Mucosa of rectum (tissue), 2 donors: ENCODE measurements around the gene NHEJ1.

ENCODE experiments used
- H3K27ac ChIP-seq, 2 donors: one replicate each; pipeline ENCODE4 v1.7.0; 2013; ENCODE audit warnings: inconsistent platforms in 2 of 2, low read depth in 2 of 2, low read length in 2 of 2
- H3K27me3 ChIP-seq, 2 donors: one replicate each; pipeline ENCODE4 v1.7.0; 2013; ENCODE audit warnings: low read length in 2 of 2; ENCODE audit not compliant: control insufficient read depth in 2 of 2, insufficient read depth in 2 of 2
- H3K36me3 ChIP-seq, 2 donors: one replicate each; pipeline ENCODE4 v1.7.0; 2013; ENCODE audit warnings: low read length in 2 of 2; ENCODE audit not compliant: control insufficient read depth in 2 of 2, insufficient read depth in 2 of 2
- H3K4me1 ChIP-seq, 2 donors: one replicate each; pipeline ENCODE4 v1.7.0; 2013; ENCODE audit warnings: low read length in 2 of 2, mild to moderate bottlenecking in 1 of 2; ENCODE audit not compliant: control insufficient read depth in 2 of 2, insufficient read depth in 2 of 2
- H3K4me3 ChIP-seq, 2 donors: one replicate each; pipeline ENCODE4 v1.7.0; 2013; ENCODE audit warnings: low read length in 2 of 2
- H3K9ac ChIP-seq, 2 donors: one replicate each; pipeline ENCODE4 v1.7.0; 2013; ENCODE audit warnings: low read length in 2 of 2, low read depth in 1 of 2, mild to moderate bottlenecking in 1 of 2
- H3K9me3 ChIP-seq, 2 donors: one replicate each; pipeline ENCODE4 v1.7.0; 2013; ENCODE audit warnings: low read length in 2 of 2; ENCODE audit not compliant: control insufficient read depth in 2 of 2
- donor health status: healthy.
- donor health status: Normal muscosa, but diverticular disease.

NHEJ1 gene

GRCh38 chr2:219124381-219125110 is 36.1 kb downstream of the NHEJ1 start:
- Histone ChIP-seq H3K4me1 (peaks cover 37 to 62% of the 10 kb centered on the region in 2 donors), H3K9me3 (no peaks in the 10 kb centered on the region), H3K27me3 (no peaks in the 10 kb centered on the region), H3K36me3 (no peaks in the 10 kb centered on the region), H3K9ac (peak overlapping the region; percentile 63 to 77), H3K4me3 (peak overlapping the region; percentile 54), H3K27ac (peak overlapping the region; percentile 93 to 94)

- peak overlapping the region; percentile 54 for H3K4me3 ChIP-seq
- no peaks in the 10 kb centered on the region for H3K27me3 ChIP-seq
- H3K36me3 ChIP-seq = no peaks in the 10 kb centered on the region
- no peaks in the 10 kb centered on the region for H3K9me3 ChIP-seq
- H3K9ac ChIP-seq = peak overlapping the region; percentile 71 to 77
- H3K27ac ChIP-seq = peak overlapping the region; percentile 93 to 94
- peaks cover 42 to 70% of the 10 kb centered on the region in 2 donors for H3K4me1 ChIP-seq
Measured at GRCh38 chr2:219123356-219124135, 37.1 kb downstream of the NHEJ1 start.

GRCh38 chr2:219122202-219122980 is 38.2 kb downstream of the NHEJ1 start:
- no peaks in the 10 kb centered on the region for H3K9me3 ChIP-seq
- H3K36me3 ChIP-seq = no peaks in the 10 kb centered on the region
- H3K27ac ChIP-seq = peak overlapping the region; percentile 93 to 94
- H3K9ac ChIP-seq = peak overlapping the region; percentile 47 to 77
- no peaks in the 10 kb centered on the region for H3K27me3 ChIP-seq
- H3K4me1 ChIP-seq = peaks cover 44 to 71% of the 10 kb centered on the region in 2 donors
- H3K4me3 ChIP-seq = peak overlapping the region in 1 of 2 donors; percentile 45

- no peak overlapping the region for H3K27ac ChIP-seq
- H3K27me3 ChIP-seq = no peaks in the 10 kb centered on the region
- H3K9me3 ChIP-seq = no peaks in the 10 kb centered on the region
- peaks cover 35 to 70% of the 10 kb centered on the region in 2 donors for H3K4me1 ChIP-seq
- no peaks in the 10 kb centered on the region for H3K36me3 ChIP-seq
- H3K4me3 ChIP-seq = no peak overlapping the region
- H3K9ac ChIP-seq = no peak overlapping the region
Measured at GRCh38 chr2:219120082-219120481, 40.5 kb downstream of the NHEJ1 start.

GRCh38 chr2:219119422-219120043 is 41.1 kb downstream of the NHEJ1 start:
- Histone ChIP-seq H3K27me3 (no peaks in the 10 kb centered on the region), H3K4me1 (peaks cover 35 to 69% of the 10 kb centered on the region in 2 donors), H3K36me3 (no peaks in the 10 kb centered on the region), H3K27ac (peak overlapping the region in 1 of 2 donors; percentile 82), H3K9me3 (no peaks in the 10 kb centered on the region), H3K4me3 (no peak overlapping the region), H3K9ac (no peak overlapping the region)

- Histone ChIP-seq H3K27me3 (no peaks in the 10 kb centered on the region), H3K4me3 (peak overlapping the region; percentile 26 to 32), H3K9me3 (no peaks in the 10 kb centered on the region), H3K9ac (peak overlapping the region; percentile 34 to 57), H3K36me3 (no peaks in the 10 kb centered on the region), H3K4me1 (peaks cover 44 to 66% of the 10 kb centered on the region in 2 donors), H3K27ac (peak overlapping the region; percentile 75 to 82)
Measured at GRCh38 chr2:219118504-219118903, 42.1 kb downstream of the NHEJ1 start.

- H3K36me3 ChIP-seq = no peaks in the 10 kb centered on the region
- no peaks in the 10 kb centered on the region for H3K27me3 ChIP-seq
- peak overlapping the region; percentile 77 to 82 for H3K27ac ChIP-seq
- H3K4me3 ChIP-seq = no peak overlapping the region
- peaks cover 46 to 64% of the 10 kb centered on the region in 2 donors for H3K4me1 ChIP-seq
- no peaks in the 10 kb centered on the region for H3K9me3 ChIP-seq
- H3K9ac ChIP-seq = peak overlapping the region in 1 of 2 donors; percentile 30
Measured at GRCh38 chr2:219116776-219117646, 43.6 kb downstream of the NHEJ1 start.

GRCh38 chr2:219112651-219113338 is 47.8 kb downstream of the NHEJ1 start:
- Histone ChIP-seq H3K36me3 (no peaks in the 10 kb centered on the region), H3K9ac (peak overlapping the region; percentile 62 to 68), H3K4me1 (peaks cover 57 to 86% of the 10 kb centered on the region in 2 donors), H3K9me3 (no peaks in the 10 kb centered on the region), H3K27ac (peak overlapping the region; percentile 82 to 88), H3K4me3 (peak overlapping the region; percentile 52 to 70), H3K27me3 (no peaks in the 10 kb centered on the region)
